ENCODE results near the gene DLG1. TPM values are rescaled to one million over a fixed set of nuclear protein-coding genes. Genes with fewer than 3 reads are reported as not detected.
"Not testable (repeated sequence)": the region's sequence is repeated elsewhere in the genome, so short reads cannot be mapped to it uniquely, and the experiment has no call there.

DLG1 gene
- total and polyA plus RNA-seq, 9 of the 15 experiments (the other 6 are each of a cell fraction or from before 2014, with no cell fraction given) = 9.4 to 63.5 (median 43.6) TPM

DNA sequence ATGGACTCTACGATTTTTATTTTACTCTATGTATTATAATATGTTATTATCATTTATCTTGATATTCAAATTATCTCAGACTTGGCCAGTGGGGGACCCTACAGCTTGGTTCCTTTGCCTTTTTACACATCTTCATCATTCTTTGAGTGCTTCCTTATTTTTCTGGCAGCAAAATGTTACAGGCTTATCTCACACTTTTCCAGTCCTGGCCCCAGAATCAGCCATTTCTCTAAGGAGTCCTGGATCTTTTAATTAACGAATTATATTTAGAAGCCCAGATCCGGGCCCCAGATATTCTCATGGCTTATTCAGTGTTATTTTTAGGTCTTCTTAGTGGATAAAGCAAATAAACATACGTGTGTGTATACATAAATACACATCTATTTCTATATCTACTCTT lies 236.0 kb downstream of the DLG1 start (continued):
- TF ChIP-seq POLR3G (IDR thresholded peaks at IDR 0.05; ENCODE audit: extremely low read depth, insufficient read length, insufficient replicate concordance) (no peak), TCF15 (CRISPR knock-in tag; IDR thresholded peaks at IDR 0.05) (no peak), E2F1 (CRISPR knock-in tag; IDR thresholded peaks at IDR 0.05) (no peak), L3MBTL2 (IDR thresholded peaks at IDR 0.05) (no peak), CREBBP (IDR thresholded peaks at IDR 0.05; ENCODE audit: low read depth, low read length) (no peak), MAFG (tag; conservative IDR thresholded peaks at IDR 0.05) (no peak), CBX8 (IDR thresholded peaks at IDR 0.05; ENCODE audit: borderline replicate concordance, extremely low read depth, low read depth, low read length, poor library complexity, severe bottlenecking) (no peak), NFIX (CRISPR knock-in tag; IDR thresholded peaks at IDR 0.05; ENCODE audit: low read depth) (no peak), BRF1 (IDR thresholded peaks at IDR 0.05; ENCODE audit: borderline replicate concordance, extremely low read depth, insufficient read length) (no peak)
- TF ChIP-seq, protein P1, sequence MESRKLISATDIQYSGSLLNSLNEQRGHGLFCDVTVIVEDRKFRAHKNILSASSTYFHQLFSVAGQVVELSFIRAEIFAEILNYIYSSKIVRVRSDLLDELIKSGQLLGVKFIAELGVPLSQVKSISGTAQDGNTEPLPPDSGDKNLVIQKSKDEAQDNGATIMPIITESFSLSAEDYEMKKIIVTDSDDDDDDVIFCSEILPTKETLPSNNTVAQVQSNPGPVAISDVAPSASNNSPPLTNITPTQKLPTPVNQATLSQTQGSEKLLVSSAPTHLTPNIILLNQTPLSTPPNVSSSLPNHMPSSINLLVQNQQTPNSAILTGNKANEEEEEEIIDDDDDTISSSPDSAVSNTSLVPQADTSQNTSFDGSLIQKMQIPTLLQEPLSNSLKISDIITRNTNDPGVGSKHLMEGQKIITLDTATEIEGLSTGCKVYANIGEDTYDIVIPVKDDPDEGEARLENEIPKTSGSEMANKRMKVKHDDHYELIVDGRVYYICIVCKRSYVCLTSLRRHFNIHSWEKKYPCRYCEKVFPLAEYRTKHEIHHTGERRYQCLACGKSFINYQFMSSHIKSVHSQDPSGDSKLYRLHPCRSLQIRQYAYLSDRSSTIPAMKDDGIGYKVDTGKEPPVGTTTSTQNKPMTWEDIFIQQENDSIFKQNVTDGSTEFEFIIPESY (CRISPR knock-in tag; IDR thresholded peaks at IDR 0.05) = no peak

DNA sequence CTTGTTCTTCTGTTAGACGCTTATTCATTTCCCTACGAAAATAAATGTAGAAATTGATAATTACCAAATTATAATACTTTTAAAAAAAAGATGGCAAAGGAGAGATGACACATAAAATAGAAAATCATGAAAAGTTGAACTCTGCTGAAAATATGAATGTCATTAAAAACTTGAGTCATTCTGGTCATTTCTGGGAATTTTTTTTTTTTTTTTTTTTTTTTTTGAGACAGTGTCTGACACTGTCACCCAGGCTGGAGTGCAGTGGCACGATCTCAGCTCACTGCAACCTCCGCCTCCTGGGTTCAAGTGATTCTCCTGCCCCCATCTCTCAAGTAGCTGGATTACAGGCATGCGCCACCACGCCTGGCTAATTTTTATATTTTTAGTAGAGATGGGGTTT lies 246.8 kb downstream of the DLG1 start:
- H2AFZ ChIP-seq (ENCODE audit: low read depth, low read length); H3K9ac ChIP-seq (ENCODE audit: insufficient read depth in 1 of 2, low read depth in 2 of 2, low read length in 2 of 2); H3K4me2 ChIP-seq (ENCODE audit: insufficient read depth, low read length); H3K4me3 ChIP-seq; FAIRE-seq; in situ Hi-C loops (cut with MboI); H3K27me3 ChIP-seq (ENCODE audit: control insufficient read depth in 2 of 2, insufficient read depth in 2 of 2, low read length in 2 of 2); ATAC-seq; BruUV-seq (replicated peaks); H3K9me1 ChIP-seq (ENCODE audit: control insufficient read depth, insufficient read depth, low read length); H4K20me1 ChIP-seq (replicated peaks; ENCODE audit: control insufficient read depth, insufficient read depth, low read length); H3K79me2 ChIP-seq (ENCODE audit: control insufficient read depth, insufficient read depth, low read length); DNase-seq (ENCODE audit: extremely low read depth in 1 of 4, low spot score in 3 of 4); intact Hi-C loops (cut with micrococcal nuclease); H3K27ac ChIP-seq (ENCODE audit: extremely low read depth, low read depth, low read length); H3K9me3 ChIP-seq (replicated peaks; ENCODE audit: control insufficient read depth, insufficient read depth, low read depth, low read length); CTCF ChIA-PET (ENCODE audit: low intra/inter-chr PET ratio); H3K4me1 ChIP-seq (replicated peaks in 1 of 2; ENCODE audit: control insufficient read depth in 2 of 2, insufficient read depth in 2 of 2, low read length in 2 of 2); POLR2A ChIA-PET: not testable (repeated sequence)
- H3K36me3 ChIP-seq (ENCODE audit: control insufficient read depth, insufficient read depth, low read length) = peaks cover 29% of the 10 kb centered on the region
- 100% methylated on average over 4 of the region's 6 CpGs for WGBS (ENCODE audit: insufficient coverage, low coverage, missing lambda C conversion rate)
